Measurements from ENCODE around the gene YIPF3.

- TF ChIP-seq CTCF (IDR thresholded peaks at IDR 0.05) (no peak), POLR2A (IDR thresholded peaks at IDR 0.05) (no peak)
Observed at GRCh38 chr6:43461936-43462335, 54.8 kb downstream of the YIPF3 start.

All from body of pancreas (tissue), 4 donors.